ENCODE results near the gene KRT73.

KRT73 gene

GRCh38 chr12:52645982-52646381 lies 27.6 kb upstream of the KRT73 start:
- DNase-seq (ENCODE audit: low spot score), result no peak

GRCh38 chr12:52645120-52645761 lies 26.9 kb upstream of the KRT73 start:
- DNase-seq (ENCODE audit: low spot score), result no peak

- DNase-seq (ENCODE audit: low spot score), result no peak
Measured at GRCh38 chr12:52644078-52644415, 25.7 kb upstream of the KRT73 start.

DNA sequence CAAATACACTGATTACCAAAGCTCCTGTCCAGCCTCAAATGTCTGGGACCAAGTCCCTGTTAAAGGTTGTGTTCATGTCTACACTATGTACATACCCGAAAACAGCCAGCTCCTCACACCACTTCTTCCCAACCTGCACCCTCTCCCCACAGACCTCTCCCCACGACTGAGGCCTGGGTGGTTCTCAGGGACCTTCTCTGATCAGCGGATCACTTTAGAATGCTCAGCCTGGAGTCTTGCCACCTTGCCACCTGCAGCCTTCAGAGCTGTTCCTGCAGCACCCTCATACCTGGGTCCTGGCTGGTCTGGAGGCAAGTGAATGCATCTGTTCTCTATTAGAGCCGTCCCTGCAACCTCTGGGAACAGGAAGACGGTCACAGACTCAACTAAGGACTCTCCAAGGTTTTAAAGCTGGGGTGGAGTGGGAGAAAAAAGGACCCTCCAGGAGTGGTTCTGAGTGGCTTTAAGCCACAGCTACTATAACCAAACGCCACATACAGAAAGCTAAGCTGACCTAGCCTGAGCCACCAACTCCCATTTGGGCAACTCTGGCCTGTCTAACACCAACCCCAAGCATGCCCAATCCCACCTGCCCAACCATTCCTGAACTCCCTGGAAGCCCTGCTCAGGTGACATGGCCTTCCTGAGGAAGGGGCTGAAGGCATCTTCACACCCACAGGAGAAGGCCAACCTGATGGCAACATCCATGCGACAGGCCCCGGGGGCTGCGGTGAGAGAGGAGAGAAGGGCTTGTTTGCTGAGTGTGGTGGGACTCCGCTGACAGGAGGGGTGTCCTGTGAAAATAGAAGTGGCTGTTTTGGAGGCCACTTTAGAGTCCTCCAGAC lies 25.1 kb upstream of the KRT73 start:
- no peak for DNase-seq (ENCODE audit: low spot score)

DNA sequence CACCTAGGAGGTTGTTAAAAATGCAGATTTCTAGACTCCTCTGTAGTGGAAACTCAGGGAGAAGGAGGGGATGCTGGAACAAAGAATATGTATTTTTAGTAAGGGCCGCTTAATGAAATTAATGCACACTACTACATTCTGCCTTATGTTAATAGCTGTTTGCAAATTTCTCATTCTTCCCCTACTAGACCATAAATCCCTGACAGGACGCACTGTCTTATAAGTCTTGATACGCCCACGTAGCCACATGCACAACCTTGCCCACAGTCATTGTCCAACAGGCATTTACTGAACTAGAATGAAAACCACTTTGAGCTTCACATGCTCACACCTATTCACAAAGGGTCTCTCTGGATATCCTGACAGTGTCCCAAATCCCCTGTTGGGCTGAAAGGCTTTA lies 23.1 kb upstream of the KRT73 start:
- no peak for DNase-seq (ENCODE audit: low spot score)

- DNase-seq (ENCODE audit: low spot score), result no peak
Measured at GRCh38 chr12:52637299-52637698, 18.9 kb upstream of the KRT73 start.

GRCh38 chr12:52636592-52637258 lies 18.4 kb upstream of the KRT73 start:
- DNase-seq (ENCODE audit: low spot score), result no peak

GRCh38 chr12:52636189-52636588 lies 17.8 kb upstream of the KRT73 start:
- DNase-seq (ENCODE audit: low spot score), result no peak

DNA sequence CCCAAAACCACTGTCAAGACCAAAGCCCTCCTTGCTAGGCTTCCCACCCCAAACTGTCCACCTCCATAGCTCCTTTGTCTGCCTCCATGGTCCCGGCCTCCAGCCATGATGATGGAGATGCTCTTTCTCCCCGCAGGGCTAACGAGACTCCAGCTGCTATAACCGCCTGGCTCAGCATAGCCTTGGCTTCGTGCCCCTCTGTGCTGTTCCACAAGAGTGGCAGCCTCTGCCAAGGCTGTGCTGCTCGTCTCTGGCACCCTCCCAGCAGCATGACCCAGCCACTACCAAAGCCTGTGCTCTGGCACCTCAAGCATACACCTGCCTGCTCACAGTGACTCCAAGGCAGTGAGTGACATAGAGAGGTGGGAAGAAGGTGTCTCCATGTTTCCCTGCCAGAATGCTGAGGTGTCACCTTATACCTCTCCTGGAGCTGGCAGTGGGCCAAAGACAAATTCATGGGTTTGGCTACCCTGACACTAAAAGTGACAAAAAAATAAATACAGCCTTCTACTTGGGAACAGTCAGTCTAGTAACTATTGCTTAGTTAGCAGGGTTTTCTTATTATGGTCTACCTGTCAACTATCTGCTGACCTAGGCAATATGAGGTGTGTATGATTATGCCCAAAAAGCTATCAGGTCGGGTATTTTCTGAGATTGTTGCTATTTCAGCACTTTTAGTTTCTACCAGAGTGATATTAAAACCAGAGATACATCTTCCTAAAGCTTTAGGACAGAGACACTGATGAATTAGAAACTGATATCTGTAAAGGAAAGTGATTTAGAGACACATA lies 16.1 kb upstream of the KRT73 start:
- DNase-seq (ENCODE audit: low spot score), result peak; percentile 2

DNA sequence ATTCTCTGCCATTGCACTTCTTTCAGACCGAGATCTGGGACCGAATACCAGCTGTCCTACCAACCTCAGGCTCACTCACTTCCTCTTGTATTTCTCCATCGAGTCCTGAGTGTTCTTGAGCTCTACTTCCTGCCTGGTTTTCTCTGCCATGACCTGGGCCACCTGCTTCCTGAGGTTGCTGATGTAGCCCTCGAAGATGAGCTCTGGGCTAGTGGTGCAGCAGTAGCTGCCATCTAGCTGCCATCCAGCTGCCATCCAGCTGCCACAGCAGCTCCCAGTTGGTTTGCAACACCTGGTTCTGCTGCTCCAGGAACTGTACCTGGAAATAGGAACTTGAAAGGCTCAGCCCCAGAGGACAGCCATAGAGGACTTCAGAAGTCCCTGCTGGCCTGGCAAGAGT lies 15.0 kb upstream of the KRT73 start:
- DNase-seq (ENCODE audit: low spot score), result no peak

- no peak for DNase-seq (ENCODE audit: low spot score)
Measured at GRCh38 chr12:52632656-52633055, 14.3 kb upstream of the KRT73 start.

- no peak for DNase-seq (ENCODE audit: low spot score)
Measured at GRCh38 chr12:52631676-52632459, 13.5 kb upstream of the KRT73 start.

GRCh38 chr12:52631264-52631663 lies 12.9 kb upstream of the KRT73 start:
- DNase-seq (ENCODE audit: low spot score), result no peak

GRCh38 chr12:52630599-52631200 lies 12.3 kb upstream of the KRT73 start:
- DNase-seq (ENCODE audit: low spot score), result no peak

DNA sequence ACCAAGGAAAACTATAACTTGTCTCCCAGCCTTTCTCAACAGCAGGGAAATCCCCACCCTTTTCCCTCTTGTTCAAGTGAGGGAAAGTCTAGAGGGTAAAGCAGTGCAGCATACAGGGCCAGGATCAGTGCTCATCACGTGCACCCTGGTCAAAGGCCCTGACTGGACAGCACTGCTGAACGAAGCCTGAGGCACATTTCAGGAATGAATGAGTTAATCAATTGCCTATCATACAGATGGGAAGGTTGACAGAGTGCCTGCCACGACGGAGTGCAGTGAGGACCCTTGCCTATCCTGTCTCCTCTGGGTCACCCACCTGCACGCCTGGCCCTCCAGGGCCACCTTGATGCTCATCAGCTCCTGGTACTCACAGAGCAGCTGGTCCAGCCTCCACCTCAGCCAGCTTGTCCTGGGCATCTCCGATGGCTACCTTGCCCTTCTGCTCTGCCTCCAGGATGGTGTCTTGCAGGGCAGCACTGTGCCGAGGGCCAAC lies 11.7 kb upstream of the KRT73 start:
- no peak for DNase-seq (ENCODE audit: low spot score)

- no peak for DNase-seq (ENCODE audit: low spot score)
Measured at GRCh38 chr12:52629281-52630007, 11.1 kb upstream of the KRT73 start.

GRCh38 chr12:52628841-52629240 lies 10.5 kb upstream of the KRT73 start:
- DNase-seq (ENCODE audit: low spot score), result no peak

GRCh38 chr12:52628111-52628507 lies 9.8 kb upstream of the KRT73 start:
- no peak for DNase-seq (ENCODE audit: low spot score)

DNA sequence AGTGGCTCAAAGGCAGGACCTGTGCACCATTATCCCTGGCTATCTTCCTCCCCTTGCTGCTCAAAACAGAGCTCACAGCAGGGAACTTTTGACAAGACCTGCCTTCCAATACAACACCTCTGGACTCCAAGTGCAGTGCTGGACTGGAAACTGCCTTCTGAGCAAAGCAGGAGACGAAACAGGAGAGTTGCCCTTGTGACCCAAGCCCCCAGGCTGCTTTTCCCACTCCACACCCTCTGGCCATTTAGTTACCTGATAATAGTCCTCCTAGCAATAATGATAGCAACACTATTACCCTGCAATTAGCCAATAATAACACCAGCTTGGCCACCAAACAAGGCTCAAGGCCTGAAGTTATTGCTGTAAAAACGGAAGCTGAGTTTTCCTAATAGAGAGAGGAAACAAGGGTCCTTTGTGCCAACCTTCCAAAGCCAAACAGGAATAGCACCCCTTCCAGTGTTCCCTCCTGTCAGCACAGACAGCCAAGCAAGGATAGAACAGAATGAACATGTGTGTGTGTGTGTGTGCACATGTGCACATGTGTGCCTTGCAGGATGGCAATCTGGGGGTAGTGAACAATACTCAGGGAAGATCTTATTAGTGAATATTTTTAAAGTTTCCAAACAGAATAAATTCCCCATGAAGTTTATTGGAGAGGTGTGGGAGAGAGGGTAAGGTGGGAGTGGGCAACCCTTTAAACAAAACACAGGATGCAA lies 9.2 kb upstream of the KRT73 start:
- no peak for DNase-seq (ENCODE audit: low spot score)

GRCh38 chr12:52622349-52622748 lies 4.0 kb upstream of the KRT73 start:
- DNase-seq (ENCODE audit: low spot score), result no peak

Measured in LoVo (cell line).